ENCODE results near the gene ERBB2. TPM values are rescaled to one million over a fixed set of nuclear protein-coding genes. Genes with fewer than 3 reads are reported as not detected.

Gene ERBB2
- total and polyA plus RNA-seq, 9 of the 15 experiments (the other 6 are each of a cell fraction or from before 2014, with no cell fraction given) = 0.74 to 5.6 (median 3.3) TPM

GRCh38 chr17:39687546-39688474, 12.1 kb upstream of the ERBB2 start, which contains the start of gene PGAP3 (continued):
- no peak for TF ChIP-seq ID3 (CRISPR knock-in tag; IDR thresholded peaks at IDR 0.05)
- no peak for TF ChIP-seq ID3 (tag; IDR thresholded peaks at IDR 0.05)
- peak; percentile 21 to 82 (median 72) for TF ChIP-seq YY1 (IDR thresholded peaks at IDR 0.05; ENCODE audit: borderline replicate concordance in 1 of 3, control insufficient read depth in 1 of 3, extremely low read depth in 1 of 3, insufficient read depth in 3 of 3, insufficient read length in 1 of 3, insufficient replicate concordance in 2 of 3, low read depth in 1 of 3, low read length in 2 of 3)
- TF ChIP-seq IRF2 (CRISPR knock-in tag; IDR thresholded peaks at IDR 0.05) = no peak
- TF ChIP-seq HES1 (IDR thresholded peaks at IDR 0.05; ENCODE audit: low read depth) = no peak
- no peak for TF ChIP-seq TCF15 (CRISPR knock-in tag; IDR thresholded peaks at IDR 0.05)
- peak in 1 of 2 experiments; percentile 28; a peak in 1 of 4 replicates for TF ChIP-seq SIX5 (IDR thresholded peaks at IDR 0.05; ENCODE audit: borderline replicate concordance in 1 of 2, insufficient read depth in 1 of 2, low read depth in 1 of 2, low read length in 2 of 2)
- TF ChIP-seq ERF (CRISPR knock-in tag; IDR thresholded peaks at IDR 0.05) = no peak
- no peak for TF ChIP-seq NR0B1 (IDR thresholded peaks at IDR 0.05; ENCODE audit: partially characterized antibody)
- no peak for TF ChIP-seq BDP1 (IDR thresholded peaks at IDR 0.05; ENCODE audit: insufficient read depth, insufficient read length)
- TF ChIP-seq FOXM1 (IDR thresholded peaks at IDR 0.05; ENCODE audit: low read depth) = no peak
- TF ChIP-seq FOXM1 (CRISPR knock-in tag; IDR thresholded peaks at IDR 0.05; ENCODE audit: low read depth) = no peak
- TF ChIP-seq REST (IDR thresholded peaks at IDR 0.05; ENCODE audit: borderline replicate concordance) = no peak
- 0 out of 2 replicates have a peak, but pooled peaks have one; percentile 26 for TF ChIP-seq REST (CRISPR knock-in tag; IDR thresholded peaks at IDR 0.05; ENCODE audit: low read depth)
- TF ChIP-seq NFE2 (IDR thresholded peaks at IDR 0.05; ENCODE audit: low read depth) = no peak
